NCI-H526 (cell line): Measurements from ENCODE around the gene TMPRSS4.

Source experiments
- DNase-seq, 2 experiments: peaks; one replicate each; lab custom pipeline; 2025; lab: John Stamatoyannopoulos, UW

TMPRSS4 gene

GRCh38 chr11:118153976-118154375 is 77.1 kb downstream of the TMPRSS4 start:
- no peak for DNase-seq

GRCh38 chr11:118154641-118155040 is 77.8 kb downstream of the TMPRSS4 start:
- no peak for DNase-seq

- peak in 1 of 2 experiments; percentile 74 for DNase-seq
Observed at GRCh38 chr11:118155776-118156530, 79.1 kb downstream of the TMPRSS4 start.

GRCh38 chr11:118156531-118157185 is 79.8 kb downstream of the TMPRSS4 start:
- DNase-seq = peak; percentile 56 to 91

GRCh38 chr11:118157186-118157895 is 80.5 kb downstream of the TMPRSS4 start:
- no peak for DNase-seq

GRCh38 chr11:118161786-118162185 is 84.9 kb downstream of the TMPRSS4 start:
- DNase-seq = no peak

- no peak for DNase-seq
Observed at GRCh38 chr11:118162846-118163245, 86.0 kb downstream of the TMPRSS4 start.

- DNase-seq = no peak
Observed at GRCh38 chr11:118163494-118163893, 86.6 kb downstream of the TMPRSS4 start.

- no peak for DNase-seq
Observed at GRCh38 chr11:118164885-118165284, 88.0 kb downstream of the TMPRSS4 start.

GRCh38 chr11:118166641-118167040 is 89.8 kb downstream of the TMPRSS4 start:
- DNase-seq = no peak

- no peak for DNase-seq
Observed at GRCh38 chr11:118167253-118167652, 90.4 kb downstream of the TMPRSS4 start.

- no peak for DNase-seq
Observed at GRCh38 chr11:118167906-118168305, 91.0 kb downstream of the TMPRSS4 start.

GRCh38 chr11:118168316-118168715 is 91.4 kb downstream of the TMPRSS4 start:
- DNase-seq = no peak

- DNase-seq = no peak
Observed at GRCh38 chr11:118168751-118169150, 91.9 kb downstream of the TMPRSS4 start.

- DNase-seq = no peak
Observed at GRCh38 chr11:118169300-118170140, 92.6 kb downstream of the TMPRSS4 start.

GRCh38 chr11:118170231-118170630 is 93.4 kb downstream of the TMPRSS4 start:
- DNase-seq = no peak

GRCh38 chr11:118170882-118171268 is 94.0 kb downstream of the TMPRSS4 start:
- no peak for DNase-seq
